Tongue (tissue), 3 donors: Measurements from ENCODE around the gene TSPOAP1. TPM values are rescaled to one million over a fixed set of nuclear protein-coding genes. Genes with fewer than 3 reads are reported as not detected.

Experiments
- DNase-seq: peaks from one replicate; pipeline ENCODE4 v3.0.0-alpha.2; 2015
- small RNA-seq: library from RNA; depleted of rRNA; stranded (forward); fragments of <200 nt; gene quantifications from one replicate; pipeline ENCODE3, GENCODE V24; 2014; ENCODE audit warnings: low replicate concordance
- total RNA-seq: library from RNA; depleted of rRNA; stranded (reverse); fragments of >200 nt; gene quantifications from one replicate; pipeline ENCODE4 v1.2.3, GENCODE V29; 2014

TSPOAP1 gene
- total RNA-seq, 1 donor from 2014 or later = 5.6 TPM

GRCh38 chr17:58252141-58252540, 76.5 kb downstream of the TSPOAP1 start:
- DNase-seq = no peak

Small RNAs within 50 kb of the gene (small RNA-seq; reads per million reads assigned to genes)
- gene MIR4736 = not detected

Other genes starting within 250 kb of the TSPOAP1 start
- 21.6 TPM for gene DYNLL2, start 245.4 kb downstream of the TSPOAP1 start, total RNA-seq
- not detected for gene OR4D1, start 180.4 kb downstream of the TSPOAP1 start, total RNA-seq
- gene OR4D2, start 161.8 kb downstream of the TSPOAP1 start, total RNA-seq = not detected
- gene EPX, start 136.1 kb downstream of the TSPOAP1 start, total RNA-seq = not detected
- 11.5 TPM for gene MKS1, start 109.5 kb downstream of the TSPOAP1 start, total RNA-seq
- 6.4 TPM for gene LPO, start 90.2 kb downstream of the TSPOAP1 start, total RNA-seq
- gene MPO, start 47.9 kb downstream of the TSPOAP1 start, total RNA-seq = 19.4 TPM
- 37.0 TPM for gene SUPT4H1, start 23.4 kb upstream of the TSPOAP1 start, total RNA-seq
- gene RNF43, start 88.7 kb upstream of the TSPOAP1 start, total RNA-seq = 3.5 TPM
- gene HSF5, start 159.6 kb upstream of the TSPOAP1 start, total RNA-seq = 0.21 TPM
- gene MTMR4, start 185.8 kb upstream of the TSPOAP1 start, total RNA-seq = 29.5 TPM